ENCODE data around the gene PHTF2. TPM values are rescaled to one million over a fixed set of nuclear protein-coding genes. Genes with fewer than 3 reads are reported as not detected.

PHTF2 gene
- total RNA-seq, 1 donor from 2014 or later, result 25.0 TPM

GRCh38 chr7:77794000-77794399 lies 4.6 kb upstream of the PHTF2 start:
- no peak for DNase-seq (ENCODE audit: low spot score)

- no peak for DNase-seq (ENCODE audit: low spot score)
These were observed 2.5 kb upstream of the PHTF2 start for GRCh38 chr7:77796109-77796508.

- DNase-seq (ENCODE audit: low spot score), result no peak
These were observed 1.6 kb upstream of the PHTF2 start for GRCh38 chr7:77796960-77797359.

- no peak for DNase-seq (ENCODE audit: low spot score)
These were observed 709 bp upstream of the PHTF2 start for GRCh38 chr7:77797734-77798393.

- peak; percentile 66 for DNase-seq (ENCODE audit: low spot score)
These were observed 748 bp downstream of the PHTF2 start for GRCh38 chr7:77799078-77799964.

GRCh38 chr7:77800158-77800557 lies 1.6 kb downstream of the PHTF2 start:
- DNase-seq (ENCODE audit: low spot score), result no peak

GRCh38 chr7:77800730-77801129 lies 2.2 kb downstream of the PHTF2 start:
- DNase-seq (ENCODE audit: low spot score), result no peak

- DNase-seq (ENCODE audit: low spot score), result no peak
These were observed 4.2 kb downstream of the PHTF2 start for GRCh38 chr7:77802557-77803405.

- no peak for DNase-seq (ENCODE audit: low spot score)
These were observed 7.9 kb downstream of the PHTF2 start for GRCh38 chr7:77806425-77806824.

GRCh38 chr7:77808517-77808916 lies 9.9 kb downstream of the PHTF2 start:
- no peak for DNase-seq (ENCODE audit: low spot score)

GRCh38 chr7:77811516-77812289 lies 13.1 kb downstream of the PHTF2 start:
- peak; percentile 26 for DNase-seq (ENCODE audit: low spot score)

GRCh38 chr7:77812290-77812685 lies 13.7 kb downstream of the PHTF2 start:
- DNase-seq (ENCODE audit: low spot score), result peak; percentile 39

- DNase-seq (ENCODE audit: low spot score), result no peak
These were observed 14.6 kb downstream of the PHTF2 start for GRCh38 chr7:77813180-77813579.

GRCh38 chr7:77819021-77819420 lies 20.4 kb downstream of the PHTF2 start:
- DNase-seq (ENCODE audit: low spot score), result no peak

- DNase-seq (ENCODE audit: low spot score), result no peak
These were observed 22.4 kb downstream of the PHTF2 start for GRCh38 chr7:77820967-77821366.

- DNase-seq (ENCODE audit: low spot score), result no peak
These were observed 23.7 kb downstream of the PHTF2 start for GRCh38 chr7:77822269-77822668.

- DNase-seq (ENCODE audit: low spot score), result no peak
These were observed 25.2 kb downstream of the PHTF2 start for GRCh38 chr7:77823787-77824186.

- DNase-seq (ENCODE audit: low spot score), result no peak
These were observed 26.1 kb downstream of the PHTF2 start for GRCh38 chr7:77824636-77825035.

GRCh38 chr7:77825131-77825530 lies 26.6 kb downstream of the PHTF2 start:
- DNase-seq (ENCODE audit: low spot score), result no peak

- DNase-seq (ENCODE audit: low spot score), result no peak
These were observed 27.7 kb downstream of the PHTF2 start for GRCh38 chr7:77826300-77826699.

GRCh38 chr7:77827999-77828398 lies 29.4 kb downstream of the PHTF2 start:
- DNase-seq (ENCODE audit: low spot score), result no peak

All from umbilical cord (tissue), 2 donors.